Adrenal gland (tissue), 12 donors: Measurements from ENCODE around the gene DVL1. TPM values are rescaled to one million over a fixed set of nuclear protein-coding genes. Genes with fewer than 3 reads are reported as not detected.
A peak's percentile ranks its signal among the peaks of the same experiment; 100 is the strongest.

Source experiments
- DNase-seq, 7 donors: peaks; one replicate each; pipeline ENCODE4 v3.0.0-alpha.2; 2019 to 2020
- H3K27ac ChIP-seq, 5 donors: fragments of 200-600 bp; sonication (generic) in 4 of 5; 1 replicate in 3 of 5; 2 replicates in 2 of 5; pipeline versions ENCODE4 v1.5.1 to v1.8.0; 2016 to 2020; ENCODE audit warnings: mild to moderate bottlenecking in 1 of 5
- H3K27me3 ChIP-seq: fragments of 200-600 bp; 2 replicates; pipeline ENCODE4 v1.8.0; 2021
- H3K36me3 ChIP-seq, 2 donors: fragments of 200-600 bp; replicated peaks in 1 of 2; 1 replicate in 1 of 2; 2 replicates in 1 of 2; pipeline versions ENCODE4 v1.5.1 to v1.8.0; 2018 to 2022
- H3K4me1 ChIP-seq, 2 donors: fragments of 200-600 bp; replicated peaks in 1 of 2; 1 replicate in 1 of 2; 2 replicates in 1 of 2; pipeline versions ENCODE4 v1.5.1 to v1.8.0; 2018 to 2021
- H3K4me3 ChIP-seq, 4 donors: fragments of 200-600 bp; sonication (generic) in 3 of 4; one replicate each; pipeline ENCODE4 v1.5.1; 2016 to 2018
- H3K9me3 ChIP-seq, 3 donors: fragments of 200-600 bp; sonication (generic) in 1 of 3; replicated peaks in 1 of 3; 1 replicate in 2 of 3; 2 replicates in 1 of 3; pipeline versions ENCODE4 v1.5.1 to v1.8.0; 2016 to 2021
- POLR2A ChIP-seq, 2 donors: fragments of 450-650 bp; IDR thresholded peaks; one replicate each; pipeline ENCODE4 v1.6.1; 2017; ENCODE audit warnings: antibody characterized with exemption in 2 of 2, mild to moderate bottlenecking in 2 of 2, moderate library complexity in 1 of 2
- WGBS, 4 donors: extraction: QIAGEN DNeasy Blood & Tissue Kit in 2 of 4; methylation state at CpG; one replicate each; pipeline versions ENCODE4 v1.1.5 to v1.1.7; 2013 to 2017; 5-methylcytosine and 5-hydroxymethylcytosine counted together
- intact Hi-C, 2 donors: fragments of 100-400 bp; cut with DNase I; formaldehyde crosslinking; loops; one replicate each; pipeline versions ENCODE4 v1.14.1 to v1.15.0; 2022 to 2023
- polyA plus RNA-seq, 3 donors: library from polyadenylated mRNA; stranded (reverse); fragments of 200-250 nt in 2 of 3; fragments of 350-450 nt in 1 of 3; fragmentation: Illumina TruSeq in 1 of 3; extraction: RNeasy Lipid Tissue Mini Kit (QIAGEN cat#74804) in 1 of 3; gene quantifications; one replicate each; pipeline ENCODE4 v1.2.3, GENCODE V29; 2013 to 2014
- total RNA-seq, 9 donors: library from RNA; depleted of rRNA in 4 of 9; stranded (reverse); fragments of >200 nt in 4 of 9; fragments of 120-200 nt in 1 of 9; fragmentation: NEBNext Ultra II Directional in 1 of 9; extraction: Animal tissue kit (Norgen Biotek cat#: 25700) in 1 of 9; gene quantifications; one replicate each; pipeline versions ENCODE4 v1.1.0 to v1.2.4, GENCODE V29; 2013 to 2023
- TF ChIP-seq, protein P1 (sequence below), 6 experiments: fragments of 450-650 bp in 4 of 6; fragments of 200-600 bp in 2 of 6; sonication (generic) in 1 of 6; IDR thresholded peaks; 1 replicate in 5 of 6; 2 replicates in 1 of 6; pipeline versions ENCODE4 v1.5.1 to v1.8.0; 2016 to 2021; ENCODE audit warnings: antibody characterized with exemption in 6 of 6, mild to moderate bottlenecking in 2 of 6, moderate library complexity in 1 of 6
- donor health status: healthy with polysubstance abuse.
- donor health status: Bipolar disorder and iron deficiency.
- donor health status: DM: yes; HTN: yes; CAD: no.
- donor health status: DM: no; HTN: no; CAD: no.
- donor health status: DM: no; HTN: no; CAD: no.
- donor health status: DM: yes; HTN: yes; CAD: no.

Gene DVL1
- total and polyA plus RNA-seq, 12 donors, result 4.0 to 279 (median 89.2) TPM

DNA sequence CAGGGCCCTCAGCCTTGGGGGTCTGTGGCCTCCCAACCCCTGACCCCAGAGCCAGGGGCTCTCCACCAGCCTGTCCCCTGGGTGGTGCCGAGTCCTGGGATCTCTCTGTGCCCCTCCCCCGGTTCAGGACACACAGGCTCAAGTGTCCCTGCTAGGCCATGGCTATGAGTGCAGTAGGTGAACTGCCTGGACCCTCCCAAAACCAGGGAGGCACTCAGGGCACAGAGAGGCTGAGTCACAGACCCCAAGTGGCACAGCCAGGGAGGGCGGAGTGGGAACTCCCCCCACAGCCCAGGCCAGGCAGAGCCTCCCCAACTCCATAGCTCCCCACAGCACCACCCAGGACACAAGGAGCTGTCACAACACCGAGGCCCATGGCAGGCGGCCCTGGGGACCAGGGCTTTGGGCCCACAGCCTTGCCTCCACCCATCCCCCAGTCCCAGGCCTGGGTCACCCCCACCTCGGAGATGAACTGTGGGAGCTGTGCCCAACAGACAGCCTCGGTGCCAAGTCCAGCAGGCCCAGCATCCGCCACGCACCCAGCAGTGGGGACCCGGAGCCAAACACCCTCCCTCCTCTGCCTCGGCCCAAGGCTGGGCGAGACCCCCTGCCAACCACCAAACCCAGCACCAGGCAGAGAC is 3.2 kb downstream of the DVL1 start:
- H3K27ac ChIP-seq, result peak overlapping the region in 3 of 5 donors; percentile 72 to 95 (median 85)
- H3K4me1 ChIP-seq, result peaks cover 36 to 43% of the 10 kb centered on the region in 2 donors
- peak in 3 of 7 donors; percentile 63 to 70 (median 68) for DNase-seq
- H3K36me3 ChIP-seq, result no peaks in the 10 kb centered on the region
- H3K4me3 ChIP-seq, result peak overlapping the region in 1 of 4 donors; percentile 98
- TF ChIP-seq POLR2A (IDR thresholded peaks at IDR 0.05), result no peak
- TF ChIP-seq, protein P1, sequence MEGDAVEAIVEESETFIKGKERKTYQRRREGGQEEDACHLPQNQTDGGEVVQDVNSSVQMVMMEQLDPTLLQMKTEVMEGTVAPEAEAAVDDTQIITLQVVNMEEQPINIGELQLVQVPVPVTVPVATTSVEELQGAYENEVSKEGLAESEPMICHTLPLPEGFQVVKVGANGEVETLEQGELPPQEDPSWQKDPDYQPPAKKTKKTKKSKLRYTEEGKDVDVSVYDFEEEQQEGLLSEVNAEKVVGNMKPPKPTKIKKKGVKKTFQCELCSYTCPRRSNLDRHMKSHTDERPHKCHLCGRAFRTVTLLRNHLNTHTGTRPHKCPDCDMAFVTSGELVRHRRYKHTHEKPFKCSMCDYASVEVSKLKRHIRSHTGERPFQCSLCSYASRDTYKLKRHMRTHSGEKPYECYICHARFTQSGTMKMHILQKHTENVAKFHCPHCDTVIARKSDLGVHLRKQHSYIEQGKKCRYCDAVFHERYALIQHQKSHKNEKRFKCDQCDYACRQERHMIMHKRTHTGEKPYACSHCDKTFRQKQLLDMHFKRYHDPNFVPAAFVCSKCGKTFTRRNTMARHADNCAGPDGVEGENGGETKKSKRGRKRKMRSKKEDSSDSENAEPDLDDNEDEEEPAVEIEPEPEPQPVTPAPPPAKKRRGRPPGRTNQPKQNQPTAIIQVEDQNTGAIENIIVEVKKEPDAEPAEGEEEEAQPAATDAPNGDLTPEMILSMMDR (IDR thresholded peaks at IDR 0.05), result no peak
- intact Hi-C loops, result no loop called here
- 35 to 60% (median 50%) methylated on average over 4 to 12 of the region's 12 CpGs; no CpG with 5 or more reads in 1 of the 4 donors for WGBS, 4 donors
- H3K27me3 ChIP-seq, result no peaks in the 10 kb centered on the region
- no peaks in the 10 kb centered on the region for H3K9me3 ChIP-seq

DNA sequence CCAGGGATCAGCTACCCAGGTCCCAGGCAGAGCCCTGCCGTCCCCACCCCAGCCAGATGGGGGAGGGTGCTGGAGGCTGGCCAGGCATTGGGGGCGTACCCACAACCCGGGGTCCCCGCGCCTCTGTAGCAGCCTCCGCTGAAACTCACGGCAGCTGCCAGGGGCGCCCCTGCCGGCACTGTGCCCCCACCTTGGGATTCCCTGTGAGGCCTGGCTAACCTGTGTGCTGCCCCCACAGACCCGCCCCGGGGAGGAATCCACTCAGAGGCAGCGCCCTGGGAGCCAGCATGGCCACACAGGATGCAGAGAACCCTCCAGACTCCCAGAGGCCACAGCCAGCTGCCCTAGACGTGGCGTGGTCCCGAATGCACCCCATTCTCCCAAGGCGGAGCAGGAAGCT is 3.8 kb downstream of the DVL1 start:
- no peak overlapping the region for H3K4me3 ChIP-seq
- H3K27ac ChIP-seq, result peak overlapping the region in 2 of 5 donors; percentile 13 to 95
- intact Hi-C loops, result no loop called here
- no peaks in the 10 kb centered on the region for H3K27me3 ChIP-seq
- 71 to 82% (median 77%) methylated on average over 11 to 16 of the region's 16 CpGs; no CpG with 5 or more reads in 1 of the 4 donors for WGBS, 4 donors
- no peaks in the 10 kb centered on the region for H3K9me3 ChIP-seq
- TF ChIP-seq, protein P1 (IDR thresholded peaks at IDR 0.05), result no peak
- no peak for TF ChIP-seq POLR2A (IDR thresholded peaks at IDR 0.05)
- no peak for DNase-seq
- H3K36me3 ChIP-seq, result peaks cover 0 to under 1% of the 10 kb centered on the region in 2 donors
- H3K4me1 ChIP-seq, result peaks cover 36 to 43% of the 10 kb centered on the region in 2 donors

DNA sequence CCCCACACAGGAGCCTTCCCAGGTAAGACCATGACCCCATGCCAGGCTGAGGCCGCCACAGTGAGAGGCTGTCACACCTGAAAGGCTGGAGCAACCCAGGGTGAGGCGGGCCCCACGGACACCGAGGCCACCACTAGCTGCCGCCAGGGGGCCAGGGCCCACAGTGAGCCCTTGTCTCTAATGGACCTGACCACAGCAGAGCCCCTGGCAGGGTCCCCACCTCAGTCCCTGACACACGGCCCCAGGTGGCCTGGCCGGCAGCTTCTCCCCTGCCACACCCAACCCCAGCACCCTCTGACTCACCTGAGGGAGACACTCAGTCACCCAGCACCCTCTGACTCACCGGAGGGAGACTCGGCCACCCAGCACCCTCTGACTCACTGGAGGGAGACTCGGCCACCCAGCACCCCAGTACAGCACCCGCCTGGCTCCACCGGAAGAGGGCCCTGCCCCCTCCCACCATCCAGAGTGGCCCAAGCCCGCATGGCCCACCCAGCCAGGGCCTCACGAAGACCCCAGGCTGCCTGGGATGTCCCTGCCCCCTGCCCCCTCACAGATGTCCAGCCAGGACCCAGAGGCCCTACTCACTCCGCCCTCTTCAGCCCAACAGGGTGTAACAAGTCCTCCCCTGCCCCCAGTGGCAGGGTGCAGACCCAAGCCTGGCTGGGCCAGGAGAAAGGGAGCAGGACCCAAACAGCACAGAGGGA is 4.4 kb downstream of the DVL1 start:
- Histone ChIP-seq H3K27ac (peak overlapping the region in 2 of 5 donors; percentile 13 to 95), H3K27me3 (no peaks in the 10 kb centered on the region)

More for the DNA sequence above, 4.4 kb downstream of the DVL1 start:
- peaks cover 36 to 43% of the 10 kb centered on the region in 2 donors for H3K4me1 ChIP-seq
- 40 to 68% (median 51%) methylated on average over 1 to 15 of the region's 15 CpGs for WGBS, 4 donors
- peak in 5 of 7 donors; percentile 56 to 71 (median 64) for DNase-seq
- H3K36me3 ChIP-seq, result peaks cover 0 to 6% of the 10 kb centered on the region in 2 donors
- TF ChIP-seq POLR2A (IDR thresholded peaks at IDR 0.05), result no peak
- TF ChIP-seq, protein P1 (IDR thresholded peaks at IDR 0.05), result peak in 5 of 6 experiments; percentile 11 to 40 (median 35)
- H3K4me3 ChIP-seq, result no peak overlapping the region
- intact Hi-C loops, result no loop called here
- H3K9me3 ChIP-seq, result no peaks in the 10 kb centered on the region
